H9 (cell line): ENCODE measurements around the gene CDH6. TPM values are rescaled to one million over a fixed set of nuclear protein-coding genes. Genes with fewer than 3 reads are reported as not detected.

ENCODE experiments used
- DNase-seq: peaks from one replicate; pipeline ENCODE4 v3.0.0-alpha.2; 2017
- H2AFZ ChIP-seq: one replicate; pipeline ENCODE4 v1.6.1; 2013; ENCODE audit warnings: mild to moderate bottlenecking, low read length, control low read depth, moderate library complexity
- H2AK5ac ChIP-seq: 2 replicates; pipeline ENCODE4 v1.6.1; 2013; ENCODE audit warnings: low read length, control low read depth, mixed read lengths; ENCODE audit not compliant: insufficient read length
- H2BK120ac ChIP-seq: one replicate; pipeline ENCODE4 v1.6.1; 2013; ENCODE audit warnings: low read depth, mild to moderate bottlenecking, low read length, control low read depth, inconsistent platforms; ENCODE audit not compliant: poor library complexity, severe bottlenecking
- H2BK12ac ChIP-seq: 2 replicates; pipeline ENCODE4 v1.6.1; 2013; ENCODE audit warnings: low read length, control low read depth, mixed read lengths, low read depth; ENCODE audit not compliant: insufficient read length
- H2BK15ac ChIP-seq: 2 replicates; pipeline ENCODE4 v1.6.1; 2013; ENCODE audit warnings: low read depth, low read length, control low read depth
- H2BK20ac ChIP-seq: one replicate; pipeline ENCODE4 v1.6.1; 2013; ENCODE audit warnings: low read depth, mild to moderate bottlenecking, low read length, control low read depth, inconsistent platforms; ENCODE audit not compliant: poor library complexity, severe bottlenecking
- H2BK5ac ChIP-seq: 2 replicates; pipeline ENCODE4 v1.6.1; 2013; ENCODE audit warnings: low read length, control low read depth, mixed read lengths; ENCODE audit not compliant: insufficient read length
- H3K14ac ChIP-seq: 2 replicates; pipeline ENCODE4 v1.6.1; 2013; ENCODE audit warnings: low read length, control low read depth; ENCODE audit not compliant: insufficient read depth
- H3K18ac ChIP-seq: 2 replicates; pipeline ENCODE4 v1.6.1; 2013; ENCODE audit warnings: low read depth, mild to moderate bottlenecking, mixed read lengths, low read length, control low read depth; ENCODE audit not compliant: insufficient read length
- H3K23ac ChIP-seq: 2 replicates; pipeline ENCODE4 v1.6.1; 2013; ENCODE audit warnings: low read length, control low read depth, mixed read lengths, low read depth; ENCODE audit not compliant: insufficient read length
- H3K23me2 ChIP-seq: 2 replicates; pipeline ENCODE4 v1.6.1; 2013; ENCODE audit warnings: low read depth, mild to moderate bottlenecking, mixed read lengths, low read length, control low read depth; ENCODE audit not compliant: insufficient read length, poor library complexity, severe bottlenecking
- H3K27ac ChIP-seq: 2 replicates; pipeline ENCODE4 v1.5.1; 2013; ENCODE audit warnings: low read length, control low read depth, mixed read lengths, low read depth; ENCODE audit not compliant: insufficient read length
- H3K27me3 ChIP-seq: 2 replicates; pipeline ENCODE4 v1.6.1; 2013; ENCODE audit warnings: low read length, control low read depth, inconsistent platforms; ENCODE audit not compliant: insufficient read depth
- H3K4ac ChIP-seq: 2 replicates; pipeline ENCODE4 v1.6.1; 2013; ENCODE audit warnings: low read depth, mild to moderate bottlenecking, control low read depth, inconsistent platforms, low read length, moderate library complexity
- H3K4me1 ChIP-seq: 2 replicates; pipeline ENCODE4 v1.6.1; 2013; ENCODE audit warnings: low read length, control low read depth, inconsistent platforms; ENCODE audit not compliant: insufficient read depth
- H3K4me2 ChIP-seq: 2 replicates; pipeline ENCODE4 v1.6.1; 2013; ENCODE audit warnings: low read length, control low read depth, mixed read lengths; ENCODE audit not compliant: insufficient read length, insufficient read depth
- H3K56ac ChIP-seq: 2 replicates; pipeline ENCODE4 v1.6.1; 2013; ENCODE audit warnings: low read depth, mild to moderate bottlenecking, mixed read lengths, low read length, control low read depth; ENCODE audit not compliant: insufficient read length
- H3K79me1 ChIP-seq: 2 replicates; pipeline ENCODE4 v1.6.1; 2013; ENCODE audit warnings: low read depth, mild to moderate bottlenecking, moderate library complexity, low read length, control low read depth, inconsistent platforms; ENCODE audit not compliant: insufficient read depth, poor library complexity, severe bottlenecking
- H3K79me2 ChIP-seq: 2 replicates; pipeline ENCODE4 v1.6.1; 2013; ENCODE audit warnings: low read length, control low read depth, inconsistent platforms; ENCODE audit not compliant: insufficient read depth
- H3K9ac ChIP-seq: 2 replicates; pipeline ENCODE4 v1.6.1; 2013; ENCODE audit warnings: low read length, control low read depth, mixed read lengths; ENCODE audit not compliant: insufficient read length; ENCODE audit errors: extremely low read depth
- H3K9me3 ChIP-seq: one replicate; pipeline ENCODE4 v1.6.1; 2013; ENCODE audit warnings: low read depth, low read length, inconsistent platforms; ENCODE audit not compliant: control insufficient read depth
- H3T11ph ChIP-seq: one replicate; pipeline ENCODE4 v1.6.1; 2013; ENCODE audit warnings: mild to moderate bottlenecking, low read length, control low read depth, inconsistent platforms
- H4K20me1 ChIP-seq: one replicate; pipeline ENCODE4 v1.6.1; 2013; ENCODE audit not compliant: control insufficient read depth, insufficient read length, insufficient read depth
- H4K5ac ChIP-seq: 2 replicates; pipeline ENCODE4 v1.6.1; 2013; ENCODE audit warnings: low read depth, mild to moderate bottlenecking, mixed read lengths, low read length, control low read depth; ENCODE audit not compliant: insufficient read length
- H4K8ac ChIP-seq: replicated peaks from 2 replicates; pipeline ENCODE4 v1.6.1; 2013; ENCODE audit warnings: low read length, control low read depth, mixed read lengths, low read depth; ENCODE audit not compliant: insufficient read length
- H4K91ac ChIP-seq: 2 replicates; pipeline ENCODE4 v1.6.1; 2013; ENCODE audit warnings: low read depth, mild to moderate bottlenecking, moderate library complexity, mixed read lengths, low read length, control low read depth; ENCODE audit not compliant: insufficient read length
- H3K27ac Mint-ChIP-seq, 3 experiments: 2 replicates in 2 of 3; 3 replicates in 1 of 3; pipeline ENCODE4 v1.8.0; 2020 to 2021; ENCODE audit warnings: mixed read lengths in 3 of 3, mild to moderate bottlenecking in 1 of 3, moderate library complexity in 1 of 3
- H3K27me3 Mint-ChIP-seq: 2 replicates; pipeline ENCODE4 v1.8.0; 2021; ENCODE audit warnings: low read depth, mild to moderate bottlenecking, moderate library complexity, mixed read lengths
- H3K36me3 Mint-ChIP-seq, 3 experiments: 2 replicates in 2 of 3; 3 replicates in 1 of 3; pipeline ENCODE4 v1.8.0; 2020 to 2021; ENCODE audit warnings: low read depth in 3 of 3, mixed read lengths in 3 of 3; ENCODE audit not compliant: insufficient read depth in 1 of 3
- H3K4me1 Mint-ChIP-seq, 2 experiments: 2 replicates each; pipeline ENCODE4 v1.8.0; 2020; ENCODE audit warnings: mixed read lengths in 2 of 2
- H3K4me3 Mint-ChIP-seq, 2 experiments: 2 replicates in 1 of 2; 3 replicates in 1 of 2; pipeline ENCODE4 v1.8.0; 2020 to 2021; ENCODE audit warnings: mild to moderate bottlenecking in 2 of 2, mixed read lengths in 2 of 2, moderate library complexity in 1 of 2
- H3K9me3 Mint-ChIP-seq, 2 experiments: 2 replicates in 1 of 2; 3 replicates in 1 of 2; pipeline ENCODE4 v1.8.0; 2020; ENCODE audit warnings: mild to moderate bottlenecking in 2 of 2, mixed read lengths in 2 of 2, moderate library complexity in 1 of 2
- WGBS: extraction: QIAGEN DNeasy Blood & Tissue Kit; methylation state at CpG from one replicate; pipeline ENCODE4 v1.1.7; 2013; ENCODE audit warnings: missing lambda C conversion rate, low lambda C conversion rate, mixed read lengths; ENCODE audit not compliant: insufficient read length; ENCODE audit errors: extremely low coverage; 5-methylcytosine and 5-hydroxymethylcytosine counted together
- total RNA-seq: library from RNA; stranded (reverse); gene quantifications from 2 replicates; pipeline ENCODE4 v1.2.1, GENCODE V29; 2021
- TF ChIP-seq, protein P1 (sequence below): fragments of 200-600 bp; sonication (generic); conservative IDR thresholded peaks from 3 replicates; pipeline ENCODE4 v1.8.0; 2021; ENCODE audit warnings: antibody characterized with exemption, mild to moderate bottlenecking

The CDH6 gene
- total RNA-seq, 1 experiment from 2014 or later = 11.7 TPM

GRCh38 chr5:31301833-31302232 lies 108.3 kb downstream of the CDH6 start:
- TF ChIP-seq, protein P1, sequence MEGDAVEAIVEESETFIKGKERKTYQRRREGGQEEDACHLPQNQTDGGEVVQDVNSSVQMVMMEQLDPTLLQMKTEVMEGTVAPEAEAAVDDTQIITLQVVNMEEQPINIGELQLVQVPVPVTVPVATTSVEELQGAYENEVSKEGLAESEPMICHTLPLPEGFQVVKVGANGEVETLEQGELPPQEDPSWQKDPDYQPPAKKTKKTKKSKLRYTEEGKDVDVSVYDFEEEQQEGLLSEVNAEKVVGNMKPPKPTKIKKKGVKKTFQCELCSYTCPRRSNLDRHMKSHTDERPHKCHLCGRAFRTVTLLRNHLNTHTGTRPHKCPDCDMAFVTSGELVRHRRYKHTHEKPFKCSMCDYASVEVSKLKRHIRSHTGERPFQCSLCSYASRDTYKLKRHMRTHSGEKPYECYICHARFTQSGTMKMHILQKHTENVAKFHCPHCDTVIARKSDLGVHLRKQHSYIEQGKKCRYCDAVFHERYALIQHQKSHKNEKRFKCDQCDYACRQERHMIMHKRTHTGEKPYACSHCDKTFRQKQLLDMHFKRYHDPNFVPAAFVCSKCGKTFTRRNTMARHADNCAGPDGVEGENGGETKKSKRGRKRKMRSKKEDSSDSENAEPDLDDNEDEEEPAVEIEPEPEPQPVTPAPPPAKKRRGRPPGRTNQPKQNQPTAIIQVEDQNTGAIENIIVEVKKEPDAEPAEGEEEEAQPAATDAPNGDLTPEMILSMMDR = no peak

More at GRCh38 chr5:31301833-31302232, 108.3 kb downstream of the CDH6 start:
- H3K79me1 ChIP-seq = no peaks in the 10 kb centered on the region
- H3K4me1 Mint-ChIP-seq = peaks cover 9 to 10% of the 10 kb centered on the region in 2 experiments
- peaks cover 3% of the 10 kb centered on the region; the same call in 1 of the 2 replicates for H3K4me1 ChIP-seq
- H3K14ac ChIP-seq = no peak overlapping the region
- no peaks in the 10 kb centered on the region for H3K23me2 ChIP-seq
- no peak overlapping the region for H3K27ac Mint-ChIP-seq
- no peak overlapping the region for H4K91ac ChIP-seq
- WGBS = no CpG with 5 or more reads among the region's 5 CpGs
- no peak overlapping the region for H3K4me2 ChIP-seq
- no peak overlapping the region for H3K9ac ChIP-seq
- H3K9me3 Mint-ChIP-seq = peaks cover 0 to 3% of the 10 kb centered on the region in 2 experiments; a peak in 1 of 5 replicates
- no peak overlapping the region for H2BK20ac ChIP-seq
- no peak overlapping the region for H2AK5ac ChIP-seq
- H3K4me3 Mint-ChIP-seq = no peak overlapping the region
- no peaks in the 10 kb centered on the region for H3K79me2 ChIP-seq
- H3T11ph ChIP-seq = no peak overlapping the region
- no peak for DNase-seq
- no peaks in the 10 kb centered on the region for H3K27me3 Mint-ChIP-seq
- H2BK15ac ChIP-seq = no peak overlapping the region
- H4K20me1 ChIP-seq = no peaks in the 10 kb centered on the region
- no peaks in the 10 kb centered on the region for H3K9me3 ChIP-seq
- H3K4ac ChIP-seq = no peak overlapping the region
- no peak overlapping the region for H2BK5ac ChIP-seq
- no peak overlapping the region for H2AFZ ChIP-seq
- H3K27ac ChIP-seq = no peak overlapping the region
- no peak overlapping the region for H3K23ac ChIP-seq
- no peak overlapping the region for H4K8ac ChIP-seq
- no peak overlapping the region for H3K56ac ChIP-seq
- no peak overlapping the region for H2BK12ac ChIP-seq
- no peak overlapping the region for H4K5ac ChIP-seq
- H3K18ac ChIP-seq = no peak overlapping the region
- peaks cover 3 to 45% (median 17%) of the 10 kb centered on the region in 3 experiments; a peak in 6 of 7 replicates for H3K36me3 Mint-ChIP-seq
- no peak overlapping the region for H2BK120ac ChIP-seq
- H3K27me3 ChIP-seq = no peaks in the 10 kb centered on the region
